Ureter (tissue), 1 donor: ENCODE measurements around the gene SMARCD3. TPM values are rescaled to one million over a fixed set of nuclear protein-coding genes. Genes with fewer than 3 reads are reported as not detected.
A peak's percentile ranks its signal among the peaks of the same experiment; 100 is the strongest.

Experiments used
- DNase-seq: peaks from one replicate; pipeline ENCODE4 v3.0.0-alpha.2; 2020; ENCODE audit warnings: low spot score
- total RNA-seq: library from RNA; stranded (reverse); gene quantifications from one replicate; pipeline ENCODE4 v1.2.4, GENCODE V29; 2023
- donor health status: DM: yes; HTN: yes; CAD: no.

The SMARCD3 gene
- total RNA-seq: 67.4 TPM

GRCh38 chr7:151248346-151249033 is at the start of gene SMARCD3:
TSS of gene SMARCD3 (minus strand) at chr7:151248694. CDS start at chr7:151248562, 132 bp downstream.
- DNase-seq: no peak

GRCh38 chr7:151296202-151296992 is 47.9 kb upstream of the SMARCD3 start:
- DNase-seq: no peak

GRCh38 chr7:151292850-151293249 is 44.4 kb upstream of the SMARCD3 start:
- no peak for DNase-seq

GRCh38 chr7:151291206-151291605 is 42.7 kb upstream of the SMARCD3 start:
- DNase-seq: no peak

- DNase-seq: no peak
Observed at GRCh38 chr7:151290355-151290760, 41.9 kb upstream of the SMARCD3 start.

GRCh38 chr7:151289891-151290290 is 41.4 kb upstream of the SMARCD3 start:
- no peak for DNase-seq

- no peak for DNase-seq
Observed at GRCh38 chr7:151286148-151286547, 37.7 kb upstream of the SMARCD3 start.

- DNase-seq: no peak
Observed at GRCh38 chr7:151283302-151283701, 34.8 kb upstream of the SMARCD3 start.

- DNase-seq: no peak
Observed at GRCh38 chr7:151282111-151282510, 33.6 kb upstream of the SMARCD3 start.

GRCh38 chr7:151281686-151282085 is 33.2 kb upstream of the SMARCD3 start:
- no peak for DNase-seq

- DNase-seq: no peak
Observed at GRCh38 chr7:151280388-151281019, 32.0 kb upstream of the SMARCD3 start.

- DNase-seq: no peak
Observed at GRCh38 chr7:151279868-151280267, 31.4 kb upstream of the SMARCD3 start.

- DNase-seq: no peak
Observed at GRCh38 chr7:151278949-151279348, 30.5 kb upstream of the SMARCD3 start.

GRCh38 chr7:151277631-151278030 is 29.1 kb upstream of the SMARCD3 start:
- no peak for DNase-seq

GRCh38 chr7:151276666-151277590 is 28.4 kb upstream of the SMARCD3 start:
- DNase-seq: peak; percentile 56

GRCh38 chr7:151275813-151276577 is 27.5 kb upstream of the SMARCD3 start:
- no peak for DNase-seq

- DNase-seq: no peak
Observed at GRCh38 chr7:151274936-151275812, 26.7 kb upstream of the SMARCD3 start.

- no peak for DNase-seq
Observed at GRCh38 chr7:151274396-151274795, 25.9 kb upstream of the SMARCD3 start.

GRCh38 chr7:151273651-151274390 is 25.3 kb upstream of the SMARCD3 start:
- DNase-seq: no peak
